ENCODE data around the gene CCDC83. TPM values are rescaled to one million over a fixed set of nuclear protein-coding genes. Genes with fewer than 3 reads are reported as not detected.

CCDC83 gene
- total RNA-seq, 2 donors from 2014 or later, result not detected

DNA sequence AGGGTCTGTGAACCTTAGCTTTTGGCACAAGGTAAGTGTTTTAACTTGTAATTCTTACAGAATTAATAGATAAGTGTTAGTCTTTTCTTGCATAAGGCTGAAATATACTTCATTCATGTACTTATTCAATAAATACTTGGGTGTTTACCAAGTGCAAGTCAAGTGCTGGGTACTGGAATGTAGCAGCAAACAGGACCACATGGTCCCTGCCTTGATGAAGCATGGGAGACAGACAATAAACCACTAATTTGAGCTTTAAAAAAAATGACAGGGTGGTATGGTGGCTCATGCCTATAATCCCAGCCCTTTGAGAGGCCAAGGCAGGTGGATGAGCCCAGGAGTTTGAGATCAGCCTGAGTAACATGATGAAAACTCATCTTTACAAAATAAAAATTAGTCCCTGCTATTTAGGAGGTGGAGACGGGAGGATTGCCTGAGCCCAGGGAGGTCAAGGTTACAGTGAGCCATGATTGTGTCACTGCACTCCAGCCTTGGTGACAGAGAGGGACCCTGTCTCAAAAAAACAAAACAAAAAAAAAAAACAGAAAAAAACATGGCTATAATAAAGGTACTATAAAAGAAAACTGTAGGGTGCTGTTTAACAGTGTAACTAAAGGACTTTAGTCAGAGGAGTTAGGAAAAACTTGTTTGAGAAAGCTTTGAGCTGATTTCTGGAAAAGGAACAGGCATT lies 11.1 kb downstream of the CCDC83 start:
- DNase-seq (no peak), ATAC-seq (no peak)
- intact Hi-C loops (cut with DNase I), result no loop called here

DNA sequence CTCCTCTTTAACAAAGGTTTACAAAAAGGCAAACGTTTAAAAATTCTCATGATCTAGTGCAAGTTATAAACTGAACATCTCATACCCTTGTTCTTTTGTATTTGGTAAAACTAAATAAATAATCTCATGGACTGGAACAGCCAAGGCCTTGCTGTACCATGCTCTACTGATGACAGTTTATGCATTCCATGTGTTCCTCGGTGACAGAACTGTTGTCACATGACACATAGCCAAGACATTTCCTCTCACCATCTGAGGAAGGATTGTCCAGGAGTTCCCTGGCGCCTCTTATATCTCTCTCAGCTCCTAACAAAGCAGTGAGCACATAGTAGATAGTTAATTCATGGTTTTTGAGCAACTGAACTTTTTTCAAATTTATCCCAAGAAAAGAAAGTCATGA lies 12.6 kb downstream of the CCDC83 start:
- no peak for DNase-seq
- ATAC-seq, result no peak
- intact Hi-C loops (cut with DNase I), result no loop called here

DNA sequence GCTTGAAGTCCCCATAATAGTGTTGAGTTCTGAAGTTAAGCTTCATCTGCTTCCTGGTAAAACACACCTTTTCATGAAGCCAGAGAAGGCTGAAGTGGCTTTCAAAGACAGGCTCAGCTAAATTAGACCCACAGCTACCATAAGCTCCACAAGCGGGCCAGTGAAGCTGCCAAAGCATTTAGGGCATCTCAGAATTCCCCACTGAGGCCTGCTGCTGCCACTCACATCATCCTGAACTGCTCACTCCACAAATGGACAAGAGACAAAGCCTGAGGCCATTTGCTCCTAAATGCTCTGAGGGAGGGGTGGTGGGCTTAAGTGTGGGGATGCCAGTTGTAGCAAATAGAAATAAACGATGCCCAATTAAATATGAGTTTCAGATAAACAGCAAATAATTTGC lies 14.6 kb downstream of the CCDC83 start:
- intact Hi-C loops (cut with DNase I), result no loop called here
- DNase-seq, result no peak
- ATAC-seq, result no peak

DNA sequence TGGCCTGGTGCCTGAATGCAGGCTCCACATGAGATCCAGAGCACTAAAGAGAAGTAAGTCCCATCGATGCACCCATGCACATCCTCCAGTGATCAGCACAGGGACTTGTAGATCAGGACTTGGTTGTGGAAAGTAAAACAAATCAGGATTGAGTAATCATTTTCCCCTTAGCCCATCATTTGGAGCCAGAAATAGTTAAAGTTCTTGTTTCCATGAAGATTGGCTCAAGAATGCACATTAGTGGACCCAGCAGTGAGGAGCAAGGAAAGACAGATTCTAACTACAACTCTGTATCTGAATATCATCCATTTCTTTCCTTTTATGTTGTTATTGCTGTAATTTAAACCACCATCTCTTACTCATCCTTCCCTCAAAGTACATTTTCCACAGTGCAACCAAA lies 19.1 kb downstream of the CCDC83 start:
- intact Hi-C loops (cut with DNase I), result no loop called here
- ATAC-seq (no peak), DNase-seq (no peak)

DNA sequence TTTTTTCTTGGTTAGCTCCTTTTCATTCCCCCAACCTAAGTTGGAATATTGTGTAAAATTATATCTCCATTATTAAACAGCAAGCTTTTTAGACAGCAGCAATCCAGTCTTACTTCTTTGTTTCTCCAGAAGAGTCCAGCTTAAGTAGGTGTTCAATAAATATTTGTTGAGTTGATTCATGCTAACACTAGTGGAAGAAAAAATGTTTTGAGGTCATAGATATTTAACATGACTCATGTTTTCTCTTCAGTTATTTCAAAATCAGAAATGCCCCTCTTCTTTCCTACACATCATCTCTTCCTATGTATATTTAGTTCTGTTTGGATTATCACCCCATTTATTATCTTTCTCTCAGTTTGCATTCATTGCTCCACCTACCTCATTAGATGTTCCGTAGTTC lies 20.3 kb downstream of the CCDC83 start:
- no peak for ATAC-seq
- intact Hi-C loops (cut with DNase I), result no loop called here
- DNase-seq, result no peak

DNA sequence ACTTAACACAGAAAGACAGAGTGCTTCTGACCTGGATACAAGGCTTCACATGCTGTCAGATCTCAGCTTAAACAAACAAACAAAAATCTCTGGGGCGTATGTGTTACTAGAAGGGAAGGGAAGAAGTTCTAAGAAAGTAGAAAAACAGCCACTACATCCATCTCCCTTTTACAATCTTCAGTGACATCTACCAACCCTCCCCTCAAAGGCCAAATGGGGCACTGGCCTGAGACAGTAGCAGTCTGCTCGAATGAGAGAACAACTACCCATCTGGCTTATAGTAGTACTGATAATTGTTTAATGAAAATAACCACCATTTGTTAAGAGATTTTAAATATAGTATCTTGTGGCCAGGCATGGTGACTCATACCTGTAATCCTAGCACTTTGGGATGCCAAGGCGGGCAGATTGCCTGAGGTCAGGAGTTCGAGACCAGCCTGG lies 29.4 kb downstream of the CCDC83 start:
- intact Hi-C loops (cut with DNase I), result no loop called here
- ATAC-seq (peak in 1 of 2 donors; percentile 19), DNase-seq (no peak)

DNA sequence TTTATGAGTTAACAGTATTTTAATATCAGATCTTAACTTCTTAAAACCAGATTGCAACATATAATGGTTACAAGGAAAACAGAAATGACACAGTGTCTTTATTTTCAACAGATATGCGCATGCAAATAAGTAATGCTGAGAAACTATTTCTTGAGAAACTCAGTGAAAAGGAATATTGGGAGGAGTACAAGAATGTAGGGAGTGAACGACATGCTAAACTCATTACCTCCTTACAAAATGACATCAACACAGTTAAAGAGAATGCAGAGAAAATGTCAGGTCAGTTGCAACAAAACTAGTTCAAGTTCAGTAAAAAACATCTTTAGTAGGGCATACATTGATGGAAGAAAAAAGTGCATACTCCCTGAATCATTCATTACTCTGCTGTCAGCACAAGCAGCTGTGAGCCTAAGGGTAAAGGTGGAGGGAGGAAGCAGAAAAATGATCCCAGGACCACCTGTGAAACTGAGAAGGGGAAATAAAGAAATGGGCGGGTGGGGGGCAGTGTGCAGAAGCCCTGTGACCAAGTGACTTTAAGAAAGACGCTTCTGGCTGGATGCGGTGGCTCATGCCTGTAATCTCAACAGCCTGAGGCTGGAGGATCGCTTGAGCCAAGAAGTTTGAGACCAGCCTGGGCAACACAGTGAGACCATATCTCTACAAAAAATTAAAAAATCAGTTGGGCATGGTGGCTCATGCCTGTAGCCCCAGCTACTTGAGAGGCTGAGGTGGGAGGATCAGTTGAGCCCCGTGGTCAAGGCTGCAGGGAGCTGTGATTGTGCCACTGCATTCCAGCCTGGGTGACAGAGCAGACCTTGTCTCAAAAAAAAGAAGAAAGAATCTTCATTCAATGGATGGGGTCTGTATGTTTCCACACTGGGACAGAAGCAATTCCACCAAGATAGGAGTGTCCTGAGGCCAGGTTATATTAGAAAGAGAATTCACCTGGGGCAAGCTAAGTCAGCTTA lies 31.2 kb downstream of the CCDC83 start:
- ATAC-seq, result peak in 1 of 2 donors; percentile 73
- intact Hi-C loops (cut with DNase I), result no loop called here

DNA sequence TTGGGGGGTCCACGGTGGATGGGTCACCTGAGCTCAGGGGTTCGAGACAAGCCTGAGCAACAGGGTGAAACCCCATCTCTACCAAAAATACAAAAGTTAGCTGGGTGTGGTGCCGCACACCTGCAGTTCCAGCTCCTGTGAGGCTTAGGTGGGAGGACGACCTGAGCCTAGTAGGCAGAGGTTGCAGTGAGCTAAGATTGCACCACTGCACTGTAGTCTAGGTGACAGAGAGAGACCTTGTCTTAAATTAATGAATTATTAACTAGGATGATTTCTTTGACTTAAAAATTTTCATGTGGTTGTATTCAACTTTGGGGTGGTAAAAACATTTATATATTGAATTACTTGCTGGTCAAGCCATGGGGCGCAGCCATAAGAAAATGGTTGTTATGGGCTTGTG lies 33.9 kb downstream of the CCDC83 start:
- DNase-seq, result no peak
- intact Hi-C loops (cut with DNase I), result no loop called here
- ATAC-seq, result no peak

More for the DNA sequence above, 31.2 kb downstream of the CCDC83 start:
- no peak for DNase-seq

DNA sequence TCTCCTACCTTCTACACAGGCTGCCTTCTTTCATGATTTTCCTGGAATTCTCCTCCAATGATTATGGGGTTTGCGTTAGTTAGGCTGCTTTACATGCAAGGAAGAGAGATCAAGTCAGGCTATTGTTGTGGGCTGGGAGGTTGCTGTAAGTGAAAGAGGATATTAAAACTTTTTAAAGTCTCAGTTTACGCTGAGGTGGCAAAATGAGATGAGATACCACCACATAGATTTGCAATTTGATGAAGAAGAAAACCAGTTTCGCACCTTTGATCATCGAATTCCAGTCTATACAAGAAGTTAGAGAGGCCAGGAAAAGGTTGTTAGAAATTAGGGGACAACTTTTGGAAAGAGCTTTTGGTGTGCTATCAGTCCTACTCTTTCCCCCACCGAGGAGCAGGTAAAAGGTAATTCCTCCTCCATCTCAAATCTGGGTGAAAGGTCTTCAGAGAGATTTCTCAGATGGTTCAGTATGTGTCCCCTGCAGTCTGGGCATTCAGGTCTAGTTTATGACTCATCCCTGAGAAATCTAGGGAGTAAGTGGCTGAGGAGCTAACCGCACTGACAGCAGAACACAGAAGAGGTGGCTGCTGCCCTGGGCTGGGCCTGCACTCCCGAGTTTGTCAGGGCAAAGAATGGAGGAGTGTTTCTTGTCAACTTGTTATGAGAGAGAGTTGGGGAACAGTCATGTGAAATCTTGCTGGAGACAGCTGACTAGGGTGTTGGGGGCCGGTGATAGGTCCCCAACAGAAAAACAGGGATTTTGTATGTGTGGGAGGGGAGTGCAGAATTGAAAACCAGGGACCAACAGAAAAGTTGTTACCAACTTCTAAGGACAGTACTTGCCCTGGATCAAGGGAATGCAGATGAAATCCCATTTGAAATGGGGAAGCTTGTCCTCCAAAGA lies 34.7 kb downstream of the CCDC83 start:
- ATAC-seq, result peak in 1 of 2 donors; percentile 67
- intact Hi-C loops (cut with DNase I), result no loop called here
- DNase-seq, result no peak

DNA sequence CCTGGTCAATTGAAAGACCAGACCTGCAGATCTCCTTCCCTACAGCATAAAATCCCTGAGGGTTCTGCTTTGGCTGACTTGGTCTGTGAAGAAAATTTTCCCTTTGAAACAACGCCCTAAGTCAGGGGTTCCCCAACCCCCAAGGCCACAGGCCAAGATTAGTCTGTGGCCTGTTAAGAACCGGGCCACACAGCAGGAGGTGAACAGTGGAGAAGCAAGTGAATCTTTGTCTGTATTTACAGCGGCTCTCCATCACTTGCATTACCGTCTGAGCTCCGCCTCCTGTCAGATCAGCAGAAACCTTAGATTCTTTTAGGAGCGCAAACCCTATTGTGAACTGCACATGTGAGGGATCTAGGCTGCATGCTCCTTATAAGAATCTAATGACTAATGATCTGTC lies 38.2 kb downstream of the CCDC83 start:
- DNase-seq, result no peak
- no peak for ATAC-seq
- intact Hi-C loops (cut with DNase I), result no loop called here

DNA sequence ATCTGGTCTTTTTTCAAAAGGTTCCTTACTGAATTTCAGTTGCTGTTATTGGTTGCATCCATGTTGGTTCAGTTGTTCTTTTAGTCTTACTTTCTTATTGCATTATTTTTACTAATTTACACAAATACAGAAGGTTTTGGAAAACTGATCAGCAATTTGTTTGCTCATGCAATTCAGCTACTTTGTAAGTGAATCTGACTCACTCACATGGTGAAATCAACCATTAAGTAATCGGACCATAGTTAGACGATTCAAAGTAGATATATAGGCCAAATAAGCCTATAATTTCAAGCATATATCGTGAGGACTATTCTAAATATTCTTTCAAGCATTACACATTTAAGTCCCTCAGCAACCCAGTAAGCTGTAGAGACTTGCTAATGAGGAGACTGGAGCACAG lies 41.7 kb downstream of the CCDC83 start:
- ATAC-seq (no peak), DNase-seq (no peak)
- intact Hi-C loops (cut with DNase I), result no loop called here

DNA sequence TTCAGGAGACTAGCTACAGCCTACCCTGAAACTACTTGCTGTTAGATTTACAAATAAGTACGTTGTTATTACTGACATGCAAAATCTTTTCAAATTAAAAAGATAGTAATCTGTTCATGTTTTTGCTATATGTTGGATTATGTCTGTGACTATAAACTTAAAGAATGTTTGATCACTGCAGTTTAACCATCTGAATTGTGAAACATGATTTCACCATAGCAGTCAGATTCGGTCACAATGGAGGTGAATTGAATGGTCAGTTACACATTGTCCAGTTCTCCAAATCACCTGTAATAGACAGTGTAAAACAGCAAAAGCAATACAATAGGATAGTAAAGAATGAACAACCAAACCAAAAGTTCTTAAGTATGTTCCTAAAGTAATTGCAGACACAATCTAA lies 43.3 kb downstream of the CCDC83 start:
- intact Hi-C loops (cut with DNase I), result no loop called here
- no peak for DNase-seq
- ATAC-seq, result no peak

DNA sequence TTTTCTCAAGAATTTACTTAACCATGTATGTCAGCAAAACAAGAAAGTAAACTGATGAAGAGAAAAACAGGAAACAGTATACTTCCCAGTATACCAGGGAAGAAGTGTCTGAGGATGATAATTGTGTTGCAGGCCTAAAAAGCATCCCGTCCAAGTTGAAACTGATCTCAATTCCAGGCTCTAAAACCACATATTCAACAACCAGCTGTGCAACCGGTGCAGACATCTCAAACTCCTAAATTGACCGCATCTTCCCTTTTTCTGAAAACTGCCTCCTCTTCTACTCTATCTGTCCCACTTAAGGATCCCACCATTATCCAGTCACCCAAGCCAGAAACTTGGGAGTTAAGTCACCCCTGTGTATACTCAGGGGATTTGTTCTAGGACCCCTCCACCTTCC lies 47.2 kb downstream of the CCDC83 start:
- ATAC-seq, result no peak

DNA sequence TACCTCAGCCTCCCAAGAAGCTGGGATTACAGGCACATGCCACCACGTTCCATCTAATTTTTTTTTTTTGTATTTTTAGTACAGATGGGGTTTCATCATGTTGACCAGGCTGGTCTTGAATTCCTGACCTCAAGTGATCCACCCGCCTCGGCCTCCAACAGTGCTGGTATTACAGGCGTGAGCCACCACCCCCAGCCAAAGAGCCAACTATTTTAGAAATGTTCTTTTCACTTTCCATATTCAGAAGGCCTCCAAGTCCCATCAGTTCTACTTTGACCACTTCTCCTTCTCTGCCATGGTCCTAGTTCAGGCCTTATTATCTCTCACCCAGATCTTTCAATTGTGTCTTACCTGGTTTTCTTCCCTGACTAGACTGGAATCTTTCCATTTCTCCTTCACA lies 48.2 kb downstream of the CCDC83 start:
- ATAC-seq, result no peak
- no peak for DNase-seq
- intact Hi-C loops (cut with DNase I), result no loop called here

More for the DNA sequence above, 47.2 kb downstream of the CCDC83 start:
- DNase-seq, result no peak
- intact Hi-C loops (cut with DNase I), result no loop called here

DNA sequence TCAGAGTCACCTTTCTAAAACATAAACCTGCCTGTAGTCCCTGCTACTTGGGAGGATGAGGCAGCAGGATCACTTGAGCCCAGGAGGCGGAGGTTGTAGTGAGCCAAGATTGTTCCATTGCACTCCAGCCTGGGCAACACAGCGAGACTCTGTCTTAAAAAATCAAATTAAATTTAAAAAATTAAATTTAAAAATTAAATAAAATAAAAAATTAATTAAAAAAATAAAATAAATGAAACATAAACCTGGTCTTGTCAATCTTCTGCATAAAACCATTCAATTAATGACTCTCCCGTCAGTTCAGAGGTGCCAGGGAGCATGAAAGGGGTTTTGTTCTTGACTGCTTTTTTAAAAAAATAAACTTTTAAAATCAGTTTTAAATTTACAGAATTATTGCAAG lies 48.6 kb downstream of the CCDC83 start:
- ATAC-seq (no peak), DNase-seq (no peak)
- intact Hi-C loops (cut with DNase I), result no loop called here

DNA sequence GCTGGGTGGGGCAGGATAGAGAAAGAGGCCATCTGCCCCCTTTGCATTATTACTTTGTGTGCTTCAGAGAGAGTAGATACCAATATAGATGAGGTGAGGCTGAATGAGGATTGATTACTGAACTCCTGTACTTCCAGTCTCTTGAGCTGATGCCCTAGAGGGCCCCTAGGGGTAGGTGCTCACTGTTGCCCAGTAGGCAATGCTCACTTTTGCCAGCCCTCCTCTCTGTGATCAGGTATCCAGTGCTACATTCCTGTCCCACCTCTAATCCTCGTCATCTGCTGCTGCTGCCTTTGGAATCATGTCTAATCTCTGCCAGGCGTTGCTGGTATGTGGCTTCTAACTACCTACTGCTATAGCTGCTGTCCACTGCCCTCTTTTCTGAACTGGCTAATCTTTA lies 57.2 kb downstream of the CCDC83 start:
- ATAC-seq, result no peak
- no peak for DNase-seq
- intact Hi-C loops (cut with DNase I), result no loop called here

DNA sequence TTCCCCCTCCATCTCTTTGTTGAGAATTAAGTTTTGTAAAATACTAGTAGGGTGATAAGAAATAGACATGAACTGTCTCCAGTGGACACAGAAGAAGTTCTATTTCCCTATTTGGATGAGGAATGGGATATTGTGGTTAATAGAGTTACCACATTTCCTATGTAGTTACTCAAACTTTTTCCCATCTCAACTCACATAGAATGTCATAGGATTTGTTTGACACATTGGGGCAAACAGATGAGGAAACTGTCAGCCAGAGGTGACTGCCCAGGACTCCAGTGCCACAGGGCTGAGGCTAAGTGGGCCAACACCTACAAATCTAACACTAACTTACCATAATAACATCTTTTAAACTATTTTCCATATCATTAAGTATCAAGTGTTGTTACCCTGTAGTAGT lies 58.3 kb downstream of the CCDC83 start:
- DNase-seq (no peak), ATAC-seq (peak in 1 of 2 donors; percentile 26)
- intact Hi-C loops (cut with DNase I), result no loop called here

DNA sequence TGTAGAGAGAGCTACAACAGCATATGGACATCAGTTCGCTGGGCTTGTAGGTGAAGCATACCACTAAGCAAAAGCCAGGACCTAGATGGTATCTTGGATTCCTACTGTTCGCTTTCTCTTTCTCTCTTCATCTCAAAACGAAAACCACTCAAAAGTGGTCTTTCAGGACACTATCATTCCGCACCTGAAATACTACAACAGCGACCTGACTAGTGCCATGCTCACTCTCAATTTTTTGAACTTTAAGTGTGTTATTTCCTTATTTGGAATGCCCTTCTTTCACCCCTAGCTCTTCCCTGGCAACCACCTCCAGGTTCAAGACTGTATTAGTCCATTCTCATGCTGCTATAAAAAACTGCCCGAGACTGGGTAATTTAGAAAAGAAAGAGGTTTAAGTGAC lies 59.2 kb downstream of the CCDC83 start:
- ATAC-seq (no peak), DNase-seq (no peak)
- intact Hi-C loops (cut with DNase I), result no loop called here

DNA sequence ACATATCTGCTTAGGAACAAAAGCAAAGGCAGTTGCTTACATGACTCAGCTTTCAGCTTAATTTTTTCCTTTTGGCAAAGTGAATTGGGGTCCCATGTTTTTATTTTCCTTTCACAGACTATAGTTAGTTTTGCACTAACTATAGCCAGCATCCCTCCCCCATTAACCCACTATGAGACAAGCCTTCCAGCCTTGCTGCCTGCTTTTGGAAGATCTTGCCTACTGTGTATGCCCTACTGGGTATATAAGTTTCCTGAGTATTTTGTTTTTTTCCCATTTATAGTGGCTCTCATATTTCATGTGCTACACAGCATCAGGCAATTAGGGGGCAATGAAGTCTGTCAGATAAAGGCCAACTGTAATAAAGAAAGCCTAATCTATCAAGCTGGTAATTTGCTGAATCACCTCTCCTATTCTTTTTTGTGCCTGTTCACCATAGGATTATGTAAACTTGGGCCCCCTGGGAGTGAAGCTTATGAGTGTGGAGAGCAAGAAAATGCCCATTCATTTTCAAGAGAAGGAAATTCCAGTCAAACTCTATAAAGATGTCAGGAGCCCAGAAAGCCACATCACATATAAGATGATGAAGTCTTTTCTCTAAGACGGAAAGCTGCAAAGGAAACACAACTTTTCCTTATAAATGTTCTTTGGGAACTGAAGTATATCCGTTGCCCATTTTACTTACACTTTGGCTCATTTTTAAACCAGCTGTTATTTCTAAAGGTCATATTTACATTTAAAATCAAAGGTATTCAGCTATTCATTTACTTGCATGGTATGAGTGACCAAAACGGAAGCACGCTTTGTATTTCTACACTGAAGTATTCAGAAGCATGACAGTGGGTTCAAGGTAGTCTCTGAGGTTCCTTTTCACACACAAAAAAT lies 64.0 kb downstream of the CCDC83 start:
- intact Hi-C loops (cut with DNase I), result no loop called here
- no peak for DNase-seq
- no peak for ATAC-seq

Data from left cardiac atrium (tissue), 4 donors.